K562 (cell line): ENCODE data around the gene RABL6.

Experiments used
- RAD21 ChIP-seq, 2 experiments: fragments of 250-450 bp in 1 of 2; fragments of 450-650 bp in 1 of 2; sonication (Bioruptor Pico) in 1 of 2; formaldehyde crosslinking in 1 of 2; IDR thresholded peaks in 1 of 2; conservative IDR thresholded peaks in 1 of 2; 2 replicates each; pipeline versions ENCODE4 v1.4.0 to v1.8.0; 2020 to 2022; ENCODE audit warnings: mild to moderate bottlenecking in 2 of 2, moderate library complexity in 1 of 2
- SMAD4 ChIP-seq: fragments of 250-450 bp; sonication (Bioruptor Pico); conservative IDR thresholded peaks from 2 replicates; pipeline ENCODE4 v1.8.0; 2021; ENCODE audit warnings: inconsistent platforms, mild to moderate bottlenecking, moderate library complexity
- SREBF2 ChIP-seq: sonication (generic); formaldehyde crosslinking; IDR thresholded peaks from 2 replicates; pipeline ENCODE4 v1.4.0; 2020; ENCODE audit warnings: mild to moderate bottlenecking, missing genetic modification reagents
- TAF7 ChIP-seq: fragments of 450-650 bp; IDR thresholded peaks from 2 replicates; pipeline ENCODE4 v1.6.1; 2016; ENCODE audit warnings: missing genetic modification characterization, missing compliant biosample characterization

DNA sequence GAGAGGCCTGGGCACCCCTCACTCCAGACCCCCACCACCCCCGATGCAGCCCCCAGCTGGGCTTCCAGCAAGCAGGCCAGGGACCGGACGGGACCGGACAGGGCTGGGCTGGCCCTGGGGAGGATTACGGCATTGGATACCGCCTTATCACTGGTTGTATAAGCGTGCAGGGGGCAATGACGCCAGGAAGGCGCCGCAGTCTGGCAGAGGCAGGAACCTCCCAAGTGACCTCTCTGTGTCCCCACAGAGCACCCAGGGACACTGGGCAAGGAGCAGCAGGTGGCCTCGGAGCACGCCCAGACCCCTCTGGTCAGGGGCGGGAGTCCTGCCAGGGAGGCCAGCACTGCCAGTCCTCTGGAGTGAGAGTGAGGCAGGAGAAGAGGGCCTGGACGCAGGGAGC, 42.7 kb upstream of the RABL6 start:
- TF ChIP-seq TAF7 (tag) = no peak
- TF ChIP-seq SMAD4 (CRISPR knock-in tag) = no peak
- TF ChIP-seq SREBF2 = no peak
- TF ChIP-seq RAD21 (CRISPR knock-in tag; conservative IDR thresholded peaks at IDR 0.05 in 1 of 2, IDR thresholded peaks at IDR 0.05 in 1 of 2) = no peak
